Glomerular visceral epithelial cell (primary cell): ENCODE measurements around the gene QRICH1.

Experiments
- DNase-seq: peaks from one replicate; pipeline ENCODE4 v3.0.0-alpha.2; 2016; ENCODE audit errors: extremely low spot score

QRICH1 gene

DNA sequence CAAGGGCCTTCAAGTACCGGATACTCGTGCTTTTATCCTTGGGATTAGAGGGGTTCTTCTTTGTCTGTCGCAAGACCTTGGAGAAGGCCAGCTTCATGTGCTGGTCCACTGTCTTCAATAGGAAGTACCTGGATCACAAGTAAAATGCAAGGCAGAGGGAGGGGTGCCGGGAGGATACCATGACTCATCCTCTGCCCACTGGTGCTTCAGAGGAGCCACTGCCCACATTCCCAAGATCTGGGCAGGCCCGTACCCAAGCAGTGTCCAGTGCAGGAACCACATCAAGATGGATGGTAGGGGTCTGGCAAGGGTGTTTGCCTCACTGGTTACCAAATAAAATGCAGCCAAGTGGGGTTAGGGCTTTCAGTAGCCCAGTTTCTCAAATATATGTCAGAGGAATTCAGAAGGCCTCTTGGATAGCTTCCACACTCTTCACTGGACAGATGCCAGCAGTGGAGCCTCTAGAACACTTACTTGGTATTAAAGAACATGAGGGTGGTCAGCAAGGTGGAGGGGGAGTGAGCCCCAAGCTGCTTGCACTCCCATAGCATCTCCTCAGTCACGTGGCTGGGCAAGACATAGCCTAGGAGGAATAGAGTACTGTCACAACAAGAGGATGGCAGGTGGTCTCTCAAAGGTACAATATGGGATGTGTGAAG, 61.1 kb downstream of the QRICH1 start:
- DNase-seq = peak; percentile 42

DNA sequence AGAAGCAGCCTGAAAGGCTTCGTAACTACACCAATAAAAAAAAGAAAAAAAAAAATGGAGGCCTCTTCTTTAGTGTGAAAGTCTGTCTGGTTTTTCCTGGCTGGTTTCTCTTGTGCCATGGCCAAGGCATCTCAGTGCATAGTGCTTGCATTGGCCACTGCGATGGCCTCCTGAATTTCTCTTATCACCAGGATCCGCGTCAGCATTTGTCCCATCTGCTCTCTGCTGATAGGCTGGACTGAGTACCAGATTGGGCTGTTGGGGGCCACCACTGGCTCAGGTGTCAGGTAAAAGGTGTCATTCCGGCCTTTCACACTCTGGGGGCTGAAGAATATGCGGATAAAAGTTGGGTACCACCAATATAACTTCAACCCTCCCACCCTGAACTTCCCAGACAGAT, 63.5 kb downstream of the QRICH1 start:
- no peak for DNase-seq

- DNase-seq = no peak
Measured at GRCh38 chr3:49029563-49029884, 64.3 kb downstream of the QRICH1 start.

DNA sequence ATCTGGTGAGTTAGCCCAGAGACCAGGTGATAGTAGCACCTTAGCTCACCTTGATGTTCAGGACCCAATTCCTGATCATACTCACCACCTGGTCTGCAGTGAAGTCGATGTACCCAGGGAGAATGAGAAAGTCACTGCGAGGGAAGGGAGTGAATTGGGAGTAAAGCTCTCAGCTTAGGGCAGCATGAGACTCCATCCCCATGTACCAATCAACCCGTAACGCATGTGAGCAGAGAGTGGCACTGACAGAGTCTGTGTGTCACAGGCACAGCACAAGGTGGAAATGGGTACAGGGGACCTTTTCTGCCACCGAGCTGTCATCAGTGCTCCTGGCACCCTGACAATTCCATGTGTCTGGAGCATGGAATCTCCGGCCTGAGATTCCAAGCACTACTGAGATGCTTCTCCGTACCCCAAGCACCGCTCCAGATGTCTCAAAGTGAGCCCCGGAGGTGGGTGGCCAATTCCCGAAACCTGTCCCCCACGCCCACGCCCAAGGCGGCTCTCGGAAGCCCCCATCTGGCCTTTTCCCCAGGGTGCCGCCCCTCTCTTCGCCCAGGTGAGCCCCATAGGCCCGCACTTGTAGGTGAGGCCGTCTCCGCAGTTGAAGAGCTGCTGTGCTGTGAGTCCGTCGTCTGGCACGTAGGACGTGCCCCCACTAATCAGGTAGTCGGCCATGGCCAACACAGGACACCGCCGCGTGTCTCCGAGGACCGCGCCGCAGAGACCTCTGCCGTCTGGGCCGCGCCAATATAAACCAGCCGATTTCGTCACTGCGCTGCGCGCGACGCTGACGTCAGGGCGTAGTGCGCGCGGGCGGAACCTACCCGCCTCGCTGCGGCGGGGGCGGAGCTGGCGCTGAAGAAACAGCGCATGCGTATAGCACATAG, 65.0 kb downstream of the QRICH1 start, which contains the start of gene IMPDH2:
Gene IMPDH2 (minus strand): TSS at position 726 of the 890 bp plus-strand sequence. CDS start 48 bp downstream, at position 678.
- DNase-seq = peak; percentile 93

- no peak for DNase-seq
Measured at GRCh38 chr3:49028298-49028672, 65.6 kb downstream of the QRICH1 start.

DNA sequence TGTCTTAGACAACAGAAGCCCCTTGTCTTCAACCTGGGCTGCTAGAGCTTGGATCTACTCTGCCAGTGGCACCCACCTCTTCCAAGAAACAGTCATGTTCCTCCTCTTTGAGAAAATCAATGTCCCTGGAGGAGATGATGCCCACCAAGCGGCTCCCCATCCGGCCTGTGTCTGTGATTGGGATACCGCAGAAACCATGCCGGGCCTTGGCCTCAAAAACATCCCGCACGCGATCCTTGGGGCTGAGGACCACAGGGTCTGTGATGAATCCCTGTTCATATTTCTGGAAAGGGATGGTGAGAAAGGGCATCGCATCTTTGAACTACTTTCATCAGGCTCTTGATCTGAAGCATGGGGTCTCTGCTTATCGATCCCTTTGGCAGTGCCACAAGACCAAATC, 66.2 kb downstream of the QRICH1 start:
- DNase-seq = no peak

GRCh38 chr3:49026536-49026935, 67.3 kb downstream of the QRICH1 start:
- DNase-seq = no peak

DNA sequence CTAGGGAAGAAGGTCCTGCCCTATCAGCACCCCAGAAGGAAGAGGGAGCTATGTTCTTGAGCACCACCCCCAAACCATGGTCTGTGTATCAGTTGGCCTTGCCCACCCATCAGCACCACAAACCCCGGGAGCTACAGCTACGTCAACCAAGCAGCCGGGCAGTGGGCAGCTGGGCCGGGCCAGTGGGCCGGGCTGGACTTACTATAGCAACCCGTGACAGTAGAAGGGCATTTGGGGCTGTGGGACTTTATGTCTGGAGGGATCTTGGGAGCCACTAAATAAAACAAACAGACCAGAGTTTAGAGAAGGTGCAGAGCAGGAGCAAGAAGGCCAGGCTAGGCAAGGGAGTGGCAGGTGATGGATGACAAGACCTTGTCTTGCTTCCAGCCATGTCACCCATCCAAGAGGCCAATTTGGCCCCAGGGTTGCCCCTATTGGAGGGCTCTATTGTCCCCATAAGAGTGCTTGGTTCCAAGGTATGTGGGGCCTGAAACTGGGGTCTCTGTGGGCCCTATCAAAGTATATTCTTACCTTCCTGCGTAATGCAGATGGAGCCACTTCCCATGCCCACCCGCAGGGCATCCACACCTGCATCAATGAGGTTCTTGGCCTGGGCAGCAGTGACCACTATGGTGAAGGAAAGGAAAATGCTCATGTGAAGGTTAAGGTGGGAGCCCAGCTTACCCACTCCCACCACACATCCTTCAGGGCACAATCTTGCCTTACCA, 67.9 kb downstream of the QRICH1 start:
- DNase-seq = no peak

DNA sequence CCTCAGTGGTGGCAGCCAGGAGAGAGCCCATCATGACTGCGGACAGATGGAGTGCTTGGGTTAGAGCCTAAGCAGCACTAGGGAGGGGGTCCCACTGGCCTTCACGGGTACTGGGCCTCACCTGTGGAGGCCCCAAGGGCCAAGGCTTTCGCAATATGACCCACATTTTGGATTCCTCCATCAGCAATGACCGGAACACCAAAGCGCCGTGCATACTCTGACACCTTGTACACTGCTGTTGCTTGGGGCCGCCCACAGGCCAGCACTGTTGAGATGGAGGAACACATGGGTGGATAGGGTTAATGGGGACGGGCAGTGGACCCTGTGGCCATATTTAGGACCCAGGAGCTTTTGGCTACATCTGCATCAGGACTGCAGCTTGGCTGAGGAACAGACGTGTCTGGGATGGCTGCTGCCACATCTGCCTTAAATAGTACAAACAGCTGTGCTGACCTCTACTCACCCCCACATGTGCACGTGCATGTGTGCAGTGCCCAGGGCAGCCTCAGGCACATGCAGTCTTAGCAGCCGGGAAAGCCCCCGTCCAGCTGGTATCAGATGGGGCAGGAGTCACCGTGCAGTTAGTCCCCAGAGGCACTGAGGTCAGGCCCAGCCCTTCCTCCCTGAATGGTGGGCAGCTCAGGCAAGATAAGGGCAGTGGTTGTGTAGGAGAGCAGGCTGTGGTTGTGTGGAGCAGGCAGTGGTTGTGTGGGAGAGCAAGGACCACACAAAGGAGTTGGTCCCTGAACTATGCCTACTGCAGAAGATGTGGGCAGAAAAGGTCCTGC, 68.7 kb downstream of the QRICH1 start:
- no peak for DNase-seq

- DNase-seq = no peak
Measured at GRCh38 chr3:49024449-49024848, 69.4 kb downstream of the QRICH1 start.

DNA sequence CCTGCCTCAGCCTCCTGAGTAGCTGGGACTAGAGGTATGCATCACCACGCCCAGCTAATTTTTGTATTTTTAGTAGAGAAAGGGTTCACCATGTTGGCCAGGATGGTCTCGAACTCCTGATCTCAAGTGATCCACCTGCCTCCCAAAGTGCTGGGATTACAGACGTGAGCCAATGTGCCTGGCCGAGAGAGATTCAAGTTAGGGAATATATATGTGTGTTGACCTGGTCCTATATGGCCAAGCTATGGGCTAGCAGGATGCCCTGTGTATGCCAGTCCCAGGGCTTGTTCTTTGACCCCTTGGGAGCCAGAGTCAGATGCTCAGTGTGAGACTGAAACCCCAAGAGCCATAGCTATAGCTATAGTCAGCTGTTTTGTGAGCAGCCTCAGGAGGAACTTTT, 70.1 kb downstream of the QRICH1 start:
- no peak for DNase-seq

- DNase-seq = peak; percentile 35
Measured at GRCh38 chr3:49022688-49023171, 71.1 kb downstream of the QRICH1 start.

DNA sequence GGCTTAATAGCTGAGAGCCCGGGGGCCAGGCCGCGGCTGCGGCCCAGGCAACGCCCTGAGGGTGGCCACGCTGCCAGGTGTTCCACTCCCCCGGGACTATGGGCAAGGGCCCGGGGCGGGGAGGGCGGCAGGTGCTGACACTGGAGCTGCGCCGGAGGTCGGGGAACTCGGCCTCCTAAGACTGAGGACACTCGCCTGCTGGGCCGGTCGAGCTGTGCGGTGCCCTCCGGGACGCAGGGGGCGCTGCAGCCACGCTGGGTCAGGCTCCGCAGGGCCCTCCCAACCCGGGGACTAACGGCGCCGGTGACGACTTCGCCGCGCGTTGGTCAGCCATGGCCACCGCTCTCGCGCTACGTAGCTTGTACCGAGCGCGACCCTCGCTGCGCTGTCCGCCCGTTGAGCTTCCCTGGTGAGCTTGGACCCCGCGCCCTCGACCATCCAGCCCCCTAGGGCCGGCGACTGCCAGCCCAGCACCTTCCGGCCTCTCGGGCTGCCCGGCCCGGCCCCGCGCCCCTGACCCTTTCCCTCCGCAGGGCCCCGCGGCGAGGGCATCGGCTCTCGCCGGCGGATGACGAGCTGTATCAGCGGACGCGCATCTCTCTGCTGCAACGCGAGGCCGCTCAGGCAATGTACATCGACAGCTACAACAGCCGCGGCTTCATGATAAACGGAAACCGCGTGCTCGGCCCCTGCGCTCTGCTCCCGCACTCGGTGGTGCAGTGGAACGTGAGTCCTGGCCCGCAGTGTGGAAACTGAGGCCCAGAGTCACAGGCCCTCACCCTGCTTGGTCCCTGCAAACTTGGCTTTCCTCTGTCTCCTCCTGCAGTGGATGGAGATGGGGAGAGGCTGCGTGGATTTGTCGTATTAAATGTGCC, 71.8 kb downstream of the QRICH1 start, which contains the start of gene NDUFAF3:
Gene NDUFAF3 (plus strand): TSS at position 309 of the 875 bp plus-strand sequence. CDS start 24 bp downstream, at position 333.
- DNase-seq = peak; percentile 94

DNA sequence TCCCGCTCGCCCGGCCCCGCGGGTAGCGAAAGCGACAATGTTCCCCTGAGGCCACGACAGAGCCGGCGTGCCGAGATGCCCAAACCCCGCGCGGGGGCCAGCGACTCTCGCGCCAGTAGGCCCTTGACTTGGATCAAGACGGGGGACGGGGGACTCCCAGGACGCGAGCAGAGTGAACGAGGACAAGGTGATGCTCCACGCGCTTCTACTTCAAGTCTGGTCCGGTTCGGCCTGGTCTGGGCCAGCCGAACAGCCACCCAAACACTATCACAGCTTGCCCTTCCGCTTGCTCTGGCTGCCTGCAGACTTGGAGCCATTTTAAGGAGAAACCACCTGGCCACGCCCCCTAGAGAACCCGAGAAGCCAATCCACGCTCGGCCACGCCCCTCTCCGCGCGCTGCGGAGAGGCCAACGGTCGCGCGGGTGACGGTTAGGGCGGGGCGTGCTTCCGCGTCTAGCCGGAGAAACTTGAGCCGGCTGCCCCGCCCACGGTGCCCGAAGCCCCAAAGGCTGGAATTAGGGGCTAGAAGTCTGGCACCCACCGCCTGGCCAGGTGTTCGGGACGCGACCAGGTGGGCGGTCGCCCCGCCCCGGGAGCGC, 72.6 kb downstream of the QRICH1 start:
- DNase-seq = peak; percentile 98

DNA sequence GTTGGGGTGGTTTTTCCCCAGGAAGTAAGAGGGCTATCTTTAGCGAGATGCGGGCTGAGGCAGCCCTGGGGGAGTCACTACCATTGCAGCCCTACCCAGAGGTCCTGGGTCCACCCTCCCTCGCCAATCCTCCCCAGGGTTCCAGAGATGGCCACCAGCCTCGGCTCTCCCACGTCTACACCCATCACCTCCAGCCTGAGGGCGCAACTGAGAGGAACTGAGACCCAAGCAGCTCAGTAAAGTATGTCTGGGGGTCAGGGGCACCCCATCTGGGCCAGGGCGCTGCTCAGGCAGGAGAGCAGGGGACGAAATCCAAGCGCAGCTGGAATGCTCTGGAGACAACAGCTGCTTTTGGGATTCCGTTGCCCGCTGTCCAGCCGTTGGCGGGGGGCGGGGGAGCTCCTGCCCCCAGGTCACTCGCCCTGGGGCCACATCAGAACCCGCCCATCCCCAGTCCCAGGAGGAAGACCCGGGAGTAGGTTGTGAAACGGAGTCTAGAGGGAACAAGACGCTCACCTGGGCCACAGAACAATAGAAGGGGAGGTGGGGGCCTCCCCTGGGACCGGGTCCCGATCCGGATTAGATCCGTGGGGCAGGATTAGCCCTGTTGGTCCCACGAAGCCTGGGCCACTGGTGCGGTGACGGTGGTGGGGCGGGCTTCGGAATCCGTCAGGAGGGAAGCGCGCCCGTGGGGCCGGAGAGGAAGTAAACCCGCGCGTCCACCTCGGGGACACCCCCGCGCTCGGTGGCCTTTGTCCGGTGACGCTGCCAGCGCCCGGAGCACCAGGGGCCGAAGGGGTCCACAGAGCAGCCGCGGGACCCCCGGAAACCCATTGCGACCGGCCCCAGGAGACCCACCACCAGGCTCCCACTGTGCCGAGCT, 73.3 kb downstream of the QRICH1 start:
- DNase-seq = peak; percentile 23

DNA sequence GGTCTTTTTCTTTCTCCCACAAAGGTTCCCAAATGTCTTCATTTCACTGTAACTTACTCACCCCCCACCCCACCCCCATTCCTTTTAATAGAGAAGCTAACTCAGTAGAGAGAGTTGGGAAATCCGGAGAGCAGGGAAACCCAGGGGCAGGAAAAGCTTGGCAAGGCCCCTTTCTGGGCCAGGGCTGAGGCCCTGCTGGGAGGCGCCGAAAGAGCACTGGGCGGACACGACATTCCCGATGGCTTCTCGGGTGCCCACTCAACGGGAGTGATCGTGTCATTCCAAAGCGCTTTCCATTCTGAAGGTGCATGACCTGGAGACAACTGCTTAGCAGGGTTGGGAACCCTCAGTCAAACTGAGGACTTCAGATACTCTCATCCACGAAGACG, 73.9 kb downstream of the QRICH1 start:
- no peak for DNase-seq

GRCh38 chr3:49018707-49019006, 75.2 kb downstream of the QRICH1 start:
- DNase-seq = no peak

DNA sequence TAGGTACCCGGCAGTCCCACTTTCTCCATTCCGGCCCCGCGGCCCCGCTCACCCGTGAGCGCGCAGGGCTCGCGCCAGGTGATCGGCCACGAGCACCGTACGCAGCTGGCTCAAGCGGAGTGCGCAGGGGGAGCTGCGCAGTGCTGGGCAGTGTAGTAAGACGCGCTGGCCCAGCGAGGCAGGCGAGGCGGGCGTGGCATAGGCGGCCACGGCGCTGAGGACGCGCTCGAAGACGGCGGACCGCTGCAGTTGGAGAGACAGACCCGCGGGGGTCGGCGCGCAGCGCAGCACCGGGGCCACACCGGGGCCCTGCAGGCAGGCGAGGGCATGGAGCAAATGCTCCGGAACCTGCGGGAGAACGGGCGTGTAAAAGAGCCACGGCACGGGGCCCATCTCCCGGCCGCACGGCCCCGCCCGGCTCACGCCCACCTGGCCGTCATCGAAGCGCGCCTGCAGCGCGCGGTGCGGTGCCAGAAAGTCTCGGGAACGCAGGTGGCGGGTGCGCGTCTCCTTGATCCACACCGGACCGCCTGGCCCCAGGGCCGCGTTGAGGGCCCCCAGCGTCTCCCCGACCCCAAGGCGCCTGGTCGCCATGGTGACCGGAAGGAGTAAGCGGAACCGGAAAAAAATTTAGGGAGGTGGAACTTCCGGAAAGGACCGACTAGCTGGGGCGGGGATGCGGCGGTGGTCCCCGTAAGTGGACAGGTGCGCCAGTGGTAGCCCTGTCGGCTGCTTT, 75.7 kb downstream of the QRICH1 start, which contains the start of gene DALRD3:
Gene DALRD3 (minus strand): TSS at position 610 of the 736 bp plus-strand sequence. CDS start 16 bp downstream, at position 594.
- DNase-seq = peak; percentile 66
